ENCODE data around the gene MUC12.
A peak's percentile ranks its signal among the peaks of the same experiment; 100 is the strongest.

DNA sequence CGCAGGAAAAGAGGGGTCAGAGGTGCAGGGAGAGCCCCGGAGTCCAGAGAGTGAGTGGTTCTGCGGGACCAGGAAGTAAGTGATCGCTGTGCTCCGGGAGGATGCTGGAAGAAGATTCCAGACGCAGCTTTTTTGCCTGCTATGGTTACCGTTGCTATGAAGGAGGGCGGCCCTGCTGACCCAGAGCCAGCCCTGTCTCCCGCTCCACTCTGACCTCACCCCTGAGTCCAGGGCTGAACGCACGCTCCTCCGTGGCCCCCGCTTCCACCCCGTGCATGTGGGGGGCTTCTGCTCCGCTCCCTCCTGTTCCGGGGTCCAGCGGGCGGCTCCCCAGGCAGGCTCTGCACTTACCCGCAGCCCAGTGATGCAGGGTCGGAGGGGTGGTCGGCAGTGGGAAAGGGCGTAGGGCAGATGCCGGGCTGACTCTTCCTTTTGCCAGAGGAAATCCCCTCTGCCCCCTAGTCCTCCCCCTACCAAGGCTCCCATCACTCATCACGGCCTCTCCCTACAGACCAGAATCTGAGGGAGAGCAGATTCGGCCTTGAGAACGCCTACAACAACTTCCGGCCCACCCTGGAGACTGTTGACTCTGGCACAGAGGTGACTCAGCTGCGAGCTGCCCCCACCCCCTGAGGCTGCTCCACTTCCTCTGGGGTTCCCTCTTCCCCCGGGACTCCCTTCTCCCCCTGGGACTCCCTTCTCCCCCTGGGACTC lies 47.9 kb downstream of the MUC12 start:
- no peak for TF ChIP-seq EP300 (IDR thresholded peaks at IDR 0.05)
- TF ChIP-seq, protein P1, sequence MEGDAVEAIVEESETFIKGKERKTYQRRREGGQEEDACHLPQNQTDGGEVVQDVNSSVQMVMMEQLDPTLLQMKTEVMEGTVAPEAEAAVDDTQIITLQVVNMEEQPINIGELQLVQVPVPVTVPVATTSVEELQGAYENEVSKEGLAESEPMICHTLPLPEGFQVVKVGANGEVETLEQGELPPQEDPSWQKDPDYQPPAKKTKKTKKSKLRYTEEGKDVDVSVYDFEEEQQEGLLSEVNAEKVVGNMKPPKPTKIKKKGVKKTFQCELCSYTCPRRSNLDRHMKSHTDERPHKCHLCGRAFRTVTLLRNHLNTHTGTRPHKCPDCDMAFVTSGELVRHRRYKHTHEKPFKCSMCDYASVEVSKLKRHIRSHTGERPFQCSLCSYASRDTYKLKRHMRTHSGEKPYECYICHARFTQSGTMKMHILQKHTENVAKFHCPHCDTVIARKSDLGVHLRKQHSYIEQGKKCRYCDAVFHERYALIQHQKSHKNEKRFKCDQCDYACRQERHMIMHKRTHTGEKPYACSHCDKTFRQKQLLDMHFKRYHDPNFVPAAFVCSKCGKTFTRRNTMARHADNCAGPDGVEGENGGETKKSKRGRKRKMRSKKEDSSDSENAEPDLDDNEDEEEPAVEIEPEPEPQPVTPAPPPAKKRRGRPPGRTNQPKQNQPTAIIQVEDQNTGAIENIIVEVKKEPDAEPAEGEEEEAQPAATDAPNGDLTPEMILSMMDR (IDR thresholded peaks at IDR 0.05), result no peak
- TF ChIP-seq POLR2A (IDR thresholded peaks at IDR 0.05), result peak in 1 of 2 donors; percentile 9
- no peak for TF ChIP-seq POLR2AphosphoS5 (IDR thresholded peaks at IDR 0.05)

All from gastroesophageal sphincter (tissue), 3 donors.